Hepatocyte (in vitro differentiated cells): Measurements from ENCODE around the gene BRCA2. TPM values are rescaled to one million over a fixed set of nuclear protein-coding genes. Genes with fewer than 3 reads are reported as not detected.
A peak's percentile ranks its signal among the peaks of the same experiment; 100 is the strongest.

Experiments used
- DNase-seq: peaks from one replicate; pipeline ENCODE4 v3.0.0-alpha.2; 2016; ENCODE audit warnings: low spot score
- H2AFZ ChIP-seq: fragments of 200-600 bp; sonication (generic); 2 replicates; pipeline ENCODE4 v1.6.0; 2016; ENCODE audit warnings: antibody characterized with exemption, mild to moderate bottlenecking
- H3K27ac ChIP-seq: fragments of 200-600 bp; sonication (generic); 2 replicates; pipeline ENCODE4 v1.5.1; 2016; ENCODE audit warnings: mild to moderate bottlenecking
- H3K27me3 ChIP-seq: fragments of 200-600 bp; sonication (generic); 2 replicates; pipeline ENCODE4 v1.6.1; 2016
- H3K36me3 ChIP-seq: fragments of 200-600 bp; sonication (generic); replicated peaks from 2 replicates; pipeline ENCODE4 v1.5.1; 2016; ENCODE audit warnings: low read depth; ENCODE audit not compliant: insufficient read depth
- H3K4me1 ChIP-seq: fragments of 200-600 bp; sonication (generic); 2 replicates; pipeline ENCODE4 v1.5.1; 2016; ENCODE audit warnings: mild to moderate bottlenecking, moderate library complexity; ENCODE audit not compliant: insufficient read depth
- H3K4me2 ChIP-seq: fragments of 200-600 bp; sonication (generic); 2 replicates; pipeline ENCODE4 v1.6.0; 2016
- H3K4me3 ChIP-seq: fragments of 200-600 bp; sonication (generic); 2 replicates; pipeline ENCODE4 v1.5.1; 2016; ENCODE audit warnings: mild to moderate bottlenecking
- H3K79me2 ChIP-seq: fragments of 200-600 bp; sonication (generic); 2 replicates; pipeline ENCODE4 v1.6.0; 2017; ENCODE audit warnings: mild to moderate bottlenecking
- H3K9me2 ChIP-seq: fragments of 200-600 bp; sonication (generic); replicated peaks from 2 replicates; pipeline ENCODE4 v1.6.0; 2017; ENCODE audit warnings: mild to moderate bottlenecking; ENCODE audit not compliant: insufficient read depth
- H3K9me3 ChIP-seq: fragments of 200-600 bp; sonication (generic); 2 replicates; pipeline ENCODE4 v1.5.1; 2016; ENCODE audit warnings: low read depth, mild to moderate bottlenecking
- H4K20me1 ChIP-seq: fragments of 200-600 bp; sonication (generic); 2 replicates; pipeline ENCODE4 v1.6.0; 2016; ENCODE audit warnings: mild to moderate bottlenecking; ENCODE audit not compliant: insufficient read depth, poor library complexity, severe bottlenecking
- CTCF ChIP-seq: fragments of 200-600 bp; sonication (generic); IDR thresholded peaks from 2 replicates; pipeline ENCODE4 v1.5.1; 2016; ENCODE audit warnings: antibody characterized with exemption, mild to moderate bottlenecking; ENCODE audit not compliant: poor library complexity
- EZH2 ChIP-seq: fragments of 200-600 bp; sonication (generic); IDR thresholded peaks from 2 replicates; pipeline ENCODE4 v1.6.1; 2016; ENCODE audit warnings: antibody characterized with exemption, mild to moderate bottlenecking, borderline replicate concordance
- EZH2phosphoT487 ChIP-seq: fragments of 200-600 bp; sonication (generic); IDR thresholded peaks from one replicate; pipeline ENCODE4 v1.6.1; 2018; ENCODE audit warnings: antibody characterized with exemption, mild to moderate bottlenecking, low read depth, moderate library complexity; ENCODE audit not compliant: unreplicated experiment, severe bottlenecking
- WGBS: methylation state at CpG from one replicate; pipeline ENCODE4 v1.1.6; 2016; ENCODE audit warnings: low lambda C conversion rate; ENCODE audit errors: missing lambda C conversion rate; 5-methylcytosine and 5-hydroxymethylcytosine counted together
- polyA plus RNA-seq: library from polyadenylated mRNA; unstranded; fragments of >200 nt; fragmentation: Nextera tagmentation; extraction: Ambion mirVana; gene quantifications from 2 replicates; pipeline ENCODE4 v1.2.1, GENCODE V29; 2016
- total RNA-seq: library from RNA; depleted of rRNA; stranded (reverse); fragments of >200 nt; gene quantifications from 2 replicates; pipeline ENCODE4 v1.2.3, GENCODE V29; 2014

The BRCA2 gene
- total and polyA plus RNA-seq, 2 experiments from 2014 or later = 1.4 to 2.8 TPM

GRCh38 chr13:32427852-32428580 is 112.7 kb downstream of the BRCA2 start, which contains the start of gene N4BP2L1:
N4BP2L1 (minus strand) TSS chr13:32428130; CDS start chr13:32428082, 48 bp downstream.
- H3K27ac ChIP-seq = peak within 1 kb of the TSS; percentile 88

GRCh38 chr13:32428581-32429432 is 113.5 kb downstream of the BRCA2 start:
- TF ChIP-seq EZH2 (no peak), EZH2phosphoT487 (no peak), CTCF (no peak)
- peaks cover 10% of the 10 kb centered on the region for H3K79me2 ChIP-seq
- WGBS = 80% methylated on average over 9 of the region's 9 CpGs
- peak overlapping the region; percentile 61 for H2AFZ ChIP-seq
- no peaks in the 10 kb centered on the region for H3K9me2 ChIP-seq
- no peak for DNase-seq
- peak overlapping the region; percentile 88 for H3K27ac ChIP-seq
- H3K9me3 ChIP-seq = no peaks in the 10 kb centered on the region
- H3K4me3 ChIP-seq = peak overlapping the region; percentile 87
- no peaks in the 10 kb centered on the region for H3K36me3 ChIP-seq
- peak overlapping the region; percentile 98 for H3K4me2 ChIP-seq
- peaks cover 15% of the 10 kb centered on the region for H3K4me1 ChIP-seq
- H4K20me1 ChIP-seq = no peaks in the 10 kb centered on the region
- H3K27me3 ChIP-seq = no peaks in the 10 kb centered on the region

More at GRCh38 chr13:32427852-32428580, 112.7 kb downstream of the BRCA2 start, which contains the start of gene N4BP2L1:
- no peak for TF ChIP-seq EZH2phosphoT487
- Histone ChIP-seq H2AFZ (peak within 1 kb of the TSS; percentile 61), H3K4me3 (peak within 1 kb of the TSS; percentile 87), H3K9me2 (no peaks in the 10 kb centered on the region), H3K4me1 (peaks cover 15% of the 10 kb centered on the region), H3K27me3 (no peaks in the 10 kb centered on the region), H3K36me3 (no peaks in the 10 kb centered on the region), H3K79me2 (peaks cover 10% of the 10 kb centered on the region), H4K20me1 (no peaks in the 10 kb centered on the region), H3K9me3 (no peaks in the 10 kb centered on the region), H3K4me2 (peak within 1 kb of the TSS; percentile 98)
- WGBS = 3% methylated on average over 25 of the region's 40 CpGs
- DNase-seq = peak; percentile 79

- no peak for TF ChIP-seq CTCF
- no peak for TF ChIP-seq EZH2
- no peak for TF ChIP-seq EZH2phosphoT487
- 97% methylated on average over 6 of the region's 6 CpGs for WGBS
- no peak overlapping the region for H3K27ac ChIP-seq
- no peak overlapping the region for H2AFZ ChIP-seq
- no peaks in the 10 kb centered on the region for H4K20me1 ChIP-seq
- DNase-seq = no peak
- H3K79me2 ChIP-seq = peaks cover 10% of the 10 kb centered on the region
- no peaks in the 10 kb centered on the region for H3K27me3 ChIP-seq
- H3K36me3 ChIP-seq = no peaks in the 10 kb centered on the region
- peaks cover 15% of the 10 kb centered on the region for H3K4me1 ChIP-seq
- no peaks in the 10 kb centered on the region for H3K9me3 ChIP-seq
- H3K4me2 ChIP-seq = no peak overlapping the region
- H3K9me2 ChIP-seq = no peaks in the 10 kb centered on the region
- no peak overlapping the region for H3K4me3 ChIP-seq
Observed at GRCh38 chr13:32429433-32429909, 114.2 kb downstream of the BRCA2 start.
